Fibroblast of lung (primary cell): ENCODE measurements around the gene TNC. TPM values are rescaled to one million over a fixed set of nuclear protein-coding genes. Genes with fewer than 3 reads are reported as not detected.

ENCODE experiments used
- DNase-seq, 2 donors: peaks; one replicate each; pipeline versions ENCODE4 v3.0.0 to v3.0.0-alpha.2; 2010; ENCODE audit warnings: low read depth in 2 of 2
- H2AFZ ChIP-seq: 2 replicates; pipeline ENCODE4 v1.5.1; 2012; ENCODE audit warnings: low read length, control low read depth, inconsistent platforms
- H3K27ac ChIP-seq: 2 replicates; pipeline ENCODE4 v1.5.1; 2011; ENCODE audit warnings: low read length, control low read depth; ENCODE audit not compliant: insufficient read depth
- H3K27me3 ChIP-seq: 2 replicates; pipeline ENCODE4 v1.5.1; 2011; ENCODE audit warnings: mild to moderate bottlenecking, low read length; ENCODE audit not compliant: control insufficient read depth, insufficient read depth
- H3K36me3 ChIP-seq: 2 replicates; pipeline ENCODE4 v1.5.1; 2011; ENCODE audit warnings: low read length; ENCODE audit not compliant: control insufficient read depth, insufficient read depth
- H3K4me1 ChIP-seq: 2 replicates; pipeline ENCODE4 v1.5.1; 2011; ENCODE audit warnings: low read length; ENCODE audit not compliant: control insufficient read depth, insufficient read depth; ENCODE audit errors: extremely low read depth
- H3K4me2 ChIP-seq: 2 replicates; pipeline ENCODE4 v1.5.1; 2011; ENCODE audit warnings: low read length, control low read depth; ENCODE audit not compliant: insufficient read depth; ENCODE audit errors: extremely low read depth
- H3K4me3 ChIP-seq, 4 experiments: fragments of 200-600 bp in 1 of 4; sonication (generic) in 1 of 4; replicated peaks in 1 of 4; 2 replicates each; pipeline ENCODE4 v1.5.1; 2011 to 2016; ENCODE audit warnings: low read length in 4 of 4, low read depth in 3 of 4, mild to moderate bottlenecking in 3 of 4, control low read depth in 2 of 4, inconsistent platforms in 1 of 4, mixed read lengths in 1 of 4; ENCODE audit not compliant: insufficient read depth in 1 of 4; ENCODE audit errors: control extremely low read depth in 1 of 4
- H3K79me2 ChIP-seq: 2 replicates; pipeline ENCODE4 v1.5.1; 2012; ENCODE audit warnings: mild to moderate bottlenecking, low read length, inconsistent platforms; ENCODE audit not compliant: control insufficient read depth, insufficient read depth
- H3K9ac ChIP-seq: 2 replicates; pipeline ENCODE4 v1.5.1; 2011; ENCODE audit warnings: mild to moderate bottlenecking, low read length, control low read depth; ENCODE audit not compliant: insufficient read depth
- H3K9me3 ChIP-seq: 2 replicates; pipeline ENCODE4 v1.5.1; 2012; ENCODE audit warnings: low read depth, low read length; ENCODE audit not compliant: control insufficient read depth, insufficient read depth
- H4K20me1 ChIP-seq: 2 replicates; pipeline ENCODE4 v1.5.1; 2011; ENCODE audit warnings: low read length; ENCODE audit not compliant: control insufficient read depth, insufficient read depth; ENCODE audit errors: extremely low read depth
- EZH2 ChIP-seq: IDR thresholded peaks from 2 replicates; pipeline ENCODE4 v1.5.1; 2012; ENCODE audit warnings: low read length, control low read depth, mild to moderate bottlenecking; ENCODE audit errors: missing control alignments
- polyA plus RNA-seq, 2 donors: library from polyadenylated mRNA; depleted of rRNA in 1 of 2; stranded (reverse) in 1 of 2; unstranded in 1 of 2; fragments of >200 nt; gene quantifications; 2 replicates each; pipeline ENCODE4 v1.2.1, GENCODE V29; 2011 to 2012; ENCODE audit warnings: missing spikeins in 1 of 2
- total RNA-seq: library from RNA; depleted of rRNA; stranded (reverse); fragments of >200 nt; gene quantifications from 2 replicates; pipeline ENCODE4 v1.2.1, GENCODE V29; 2014
- TF ChIP-seq, protein P1 (sequence below), 2 donors: IDR thresholded peaks in 1 of 2; conservative IDR thresholded peaks in 1 of 2; 1 replicate in 1 of 2; 2 replicates in 1 of 2; pipeline ENCODE4 v1.5.1; 2011 to 2012; ENCODE audit warnings: low read length in 2 of 2, control low read depth in 1 of 2, inconsistent platforms in 1 of 2, low read depth in 1 of 2, mild to moderate bottlenecking in 1 of 2

The TNC gene
- total and polyA plus RNA-seq, 2 donors (not counting 1 experiment from before 2014, with no cell fraction given): 227 to 560 TPM

DNA sequence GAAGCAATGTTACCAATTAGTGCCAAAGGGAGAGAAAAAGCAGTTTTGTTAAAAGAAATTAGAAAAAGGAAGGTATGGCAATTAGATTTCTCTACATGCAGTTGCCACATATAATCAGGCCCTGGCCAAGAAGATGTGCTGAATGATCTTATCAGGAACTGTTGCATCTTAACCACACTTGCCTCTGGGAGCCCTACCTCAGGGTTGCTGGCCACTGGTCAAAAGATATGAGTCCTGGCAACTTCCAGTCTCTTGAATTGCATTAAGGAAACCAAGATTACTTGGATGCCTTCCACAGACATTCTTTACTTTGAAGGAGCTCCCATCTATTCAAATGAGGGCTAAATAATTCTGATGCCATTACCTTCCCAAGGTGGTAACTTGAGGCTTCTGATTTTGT, 60.4 kb downstream of the TNC start:
- Histone ChIP-seq H3K27ac (no peak overlapping the region), H3K9ac (no peak overlapping the region)
- DNase-seq: peak in 1 of 2 donors; percentile 91

DNA sequence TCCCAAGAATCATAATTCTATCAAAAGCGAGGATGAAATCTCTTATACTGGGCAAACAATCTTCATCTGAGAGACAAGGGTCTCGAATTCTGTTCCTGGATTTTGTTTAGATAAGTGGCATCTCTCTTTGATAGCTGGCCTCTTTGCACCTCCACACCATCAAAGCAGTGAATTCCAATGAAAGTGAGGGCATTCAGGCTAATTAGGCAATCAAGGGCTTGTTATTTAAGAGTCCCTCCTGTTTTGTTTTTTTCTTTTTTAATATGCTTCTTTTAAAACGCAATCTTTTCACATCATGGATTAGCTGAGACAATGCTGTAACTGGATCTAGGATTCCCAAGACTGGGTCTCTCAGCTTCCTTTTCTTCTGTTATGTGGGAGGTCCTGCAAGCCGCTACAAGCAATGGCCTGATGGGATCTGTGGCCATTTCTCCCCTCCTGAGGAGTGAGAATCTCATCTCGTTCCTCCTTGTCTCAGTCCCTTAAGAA, 67.9 kb downstream of the TNC start:
- TF ChIP-seq, protein P1, sequence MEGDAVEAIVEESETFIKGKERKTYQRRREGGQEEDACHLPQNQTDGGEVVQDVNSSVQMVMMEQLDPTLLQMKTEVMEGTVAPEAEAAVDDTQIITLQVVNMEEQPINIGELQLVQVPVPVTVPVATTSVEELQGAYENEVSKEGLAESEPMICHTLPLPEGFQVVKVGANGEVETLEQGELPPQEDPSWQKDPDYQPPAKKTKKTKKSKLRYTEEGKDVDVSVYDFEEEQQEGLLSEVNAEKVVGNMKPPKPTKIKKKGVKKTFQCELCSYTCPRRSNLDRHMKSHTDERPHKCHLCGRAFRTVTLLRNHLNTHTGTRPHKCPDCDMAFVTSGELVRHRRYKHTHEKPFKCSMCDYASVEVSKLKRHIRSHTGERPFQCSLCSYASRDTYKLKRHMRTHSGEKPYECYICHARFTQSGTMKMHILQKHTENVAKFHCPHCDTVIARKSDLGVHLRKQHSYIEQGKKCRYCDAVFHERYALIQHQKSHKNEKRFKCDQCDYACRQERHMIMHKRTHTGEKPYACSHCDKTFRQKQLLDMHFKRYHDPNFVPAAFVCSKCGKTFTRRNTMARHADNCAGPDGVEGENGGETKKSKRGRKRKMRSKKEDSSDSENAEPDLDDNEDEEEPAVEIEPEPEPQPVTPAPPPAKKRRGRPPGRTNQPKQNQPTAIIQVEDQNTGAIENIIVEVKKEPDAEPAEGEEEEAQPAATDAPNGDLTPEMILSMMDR (conservative IDR thresholded peaks at IDR 0.05 in 1 of 2, IDR thresholded peaks at IDR 0.05 in 1 of 2; ENCODE audit: low read depth in 1 of 2, low read length in 2 of 2): no peak
- no peak for TF ChIP-seq EZH2
- no peak overlapping the region for H3K9ac ChIP-seq
- H3K27ac ChIP-seq: no peak overlapping the region
- no peaks in the 10 kb centered on the region for H3K9me3 ChIP-seq
- DNase-seq: no peak
- H2AFZ ChIP-seq: no peak overlapping the region
- no peak overlapping the region for H3K4me2 ChIP-seq
- peaks cover 2% of the 10 kb centered on the region for H3K4me1 ChIP-seq
- H3K4me3 ChIP-seq: no peak overlapping the region
- peaks cover 2% of the 10 kb centered on the region for H3K36me3 ChIP-seq
- H4K20me1 ChIP-seq: no peaks in the 10 kb centered on the region
- no peaks in the 10 kb centered on the region for H3K79me2 ChIP-seq
- no peaks in the 10 kb centered on the region for H3K27me3 ChIP-seq

More for the DNA sequence above, 60.4 kb downstream of the TNC start:
- H3K27me3 ChIP-seq: no peaks in the 10 kb centered on the region
- TF ChIP-seq, protein P1 (conservative IDR thresholded peaks at IDR 0.05 in 1 of 2, IDR thresholded peaks at IDR 0.05 in 1 of 2; ENCODE audit: low read depth in 1 of 2, low read length in 2 of 2): no peak
- TF ChIP-seq EZH2: no peak
- H3K9me3 ChIP-seq: no peaks in the 10 kb centered on the region
- no peak overlapping the region for H3K4me3 ChIP-seq
- peaks cover 7% of the 10 kb centered on the region for H3K36me3 ChIP-seq
- peaks cover 11% of the 10 kb centered on the region for H3K4me1 ChIP-seq
- H3K79me2 ChIP-seq: no peaks in the 10 kb centered on the region
- H3K4me2 ChIP-seq: no peak overlapping the region
- no peaks in the 10 kb centered on the region for H4K20me1 ChIP-seq
- no peak overlapping the region for H2AFZ ChIP-seq

DNA sequence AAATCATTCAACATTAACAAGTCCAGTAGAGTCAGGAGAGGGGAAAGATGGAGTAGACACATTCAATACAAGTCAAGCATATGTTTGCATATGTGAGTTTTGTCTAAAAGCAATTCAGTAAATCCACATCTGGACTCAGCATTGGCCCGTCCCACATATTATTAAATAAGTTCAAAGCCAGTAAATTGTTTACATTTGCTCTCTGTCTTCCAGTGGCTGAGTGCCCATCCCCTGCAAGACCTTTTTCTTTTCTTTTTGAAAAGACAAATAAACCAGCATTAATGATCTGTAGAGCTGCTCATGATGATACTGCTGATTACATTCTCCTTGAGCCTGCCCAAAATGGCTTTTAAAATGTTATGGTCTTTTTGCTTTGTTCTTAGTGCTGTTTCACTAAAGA, 71.1 kb downstream of the TNC start:
- no peak for TF ChIP-seq EZH2
- TF ChIP-seq, protein P1 (conservative IDR thresholded peaks at IDR 0.05 in 1 of 2, IDR thresholded peaks at IDR 0.05 in 1 of 2; ENCODE audit: low read depth in 1 of 2, low read length in 2 of 2): no peak
- Histone ChIP-seq H3K4me2 (no peak overlapping the region), H3K36me3 (peaks cover 2% of the 10 kb centered on the region), H2AFZ (no peak overlapping the region), H3K27ac (no peak overlapping the region), H3K9me3 (no peaks in the 10 kb centered on the region), H3K27me3 (no peaks in the 10 kb centered on the region), H3K9ac (no peak overlapping the region), H3K79me2 (no peaks in the 10 kb centered on the region), H3K4me3 (no peak overlapping the region), H3K4me1 (peaks cover 2% of the 10 kb centered on the region), H4K20me1 (no peaks in the 10 kb centered on the region)
- DNase-seq: peak in 1 of 2 donors; percentile 82
